Measurements from ENCODE around the gene TUB.

DNA sequence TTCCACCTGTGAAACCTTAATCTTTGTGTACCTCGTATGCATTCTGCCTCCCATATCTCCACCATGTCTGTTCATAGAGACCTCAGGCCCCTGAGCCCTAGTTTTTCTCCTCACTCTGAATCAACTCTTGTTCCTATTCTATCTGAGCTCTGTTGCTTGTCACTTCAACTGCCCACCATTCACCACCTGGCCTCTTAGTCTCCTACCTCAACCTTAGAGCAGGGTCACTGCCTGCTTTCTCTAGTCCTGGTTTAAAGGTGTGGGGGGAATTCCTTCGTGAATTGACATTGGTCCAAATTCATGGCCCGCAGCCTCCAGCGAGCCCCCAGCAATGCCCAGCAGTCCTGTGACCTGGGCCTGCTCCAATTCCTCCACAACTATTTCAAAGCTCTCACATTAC is 39.4 kb upstream of the TUB start:
- TF ChIP-seq EZH2 (IDR thresholded peaks at IDR 0.05; ENCODE audit: insufficient read depth, poor library complexity, severe bottlenecking) (no peak), EZH2phosphoT487 (IDR thresholded peaks at IDR 0.05; ENCODE audit: insufficient read depth, low read depth) (no peak)
